ENCODE measurements around the gene C4BPB.

Gene C4BPB

DNA sequence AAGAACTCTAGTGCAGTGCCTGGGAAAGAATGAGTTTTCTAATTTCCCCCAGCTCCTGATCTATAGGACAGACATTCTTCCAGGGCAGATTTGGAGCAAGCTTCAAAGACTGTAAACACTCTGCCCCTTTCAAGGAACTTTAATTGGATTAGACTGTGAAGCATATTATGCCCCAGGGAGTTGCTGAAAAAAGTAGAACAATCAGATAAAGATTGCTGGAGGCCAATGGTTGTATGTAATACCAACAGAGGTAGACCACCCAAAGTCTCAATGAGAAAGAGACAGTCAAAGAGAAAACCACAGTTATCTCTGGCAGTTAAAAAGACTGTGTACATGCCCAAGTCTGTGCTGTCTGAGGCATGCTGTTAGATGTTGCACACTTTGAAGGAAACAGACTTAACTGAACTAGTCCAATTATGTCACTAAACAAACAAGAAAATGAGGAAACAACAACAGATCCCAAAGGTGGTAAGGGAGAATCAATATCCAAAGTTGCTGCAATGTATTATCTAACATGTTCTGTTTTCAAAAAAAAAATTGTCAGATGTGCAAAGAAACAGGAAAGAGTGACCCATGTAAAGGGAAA is 39.8 kb downstream of the C4BPB start:
- no peak for DNase-seq (ENCODE audit: low read depth, low spot score)
- H3K27me3 ChIP-seq (ENCODE audit: insufficient read depth, insufficient read length): no peaks in the 10 kb centered on the region
- TF ChIP-seq YY1 (IDR thresholded peaks at IDR 0.05; ENCODE audit: insufficient read depth, insufficient read length): no peak

GRCh38 chr1:207129053-207129452 is 40.4 kb downstream of the C4BPB start:
- no peak for DNase-seq (ENCODE audit: low read depth, low spot score)
- Histone ChIP-seq H3K4me1 (ENCODE audit: insufficient read depth, insufficient read length) (no peaks in the 10 kb centered on the region), H3K4me3 (ENCODE audit: insufficient read length, low read depth) (no peak overlapping the region), H3K36me3 (ENCODE audit: insufficient read depth, insufficient read length, low read length) (no peaks in the 10 kb centered on the region), H3K27me3 (ENCODE audit: insufficient read depth, insufficient read length) (no peaks in the 10 kb centered on the region), H3K9me3 (ENCODE audit: insufficient read depth, low read length) (peaks cover 11% of the 10 kb centered on the region), H3K9ac (ENCODE audit: insufficient read length, low read depth) (no peak overlapping the region)
- TF ChIP-seq ZNF274 (IDR thresholded peaks at IDR 0.05; ENCODE audit: low read depth, low read length) (no peak), YY1 (IDR thresholded peaks at IDR 0.05; ENCODE audit: insufficient read depth, insufficient read length) (no peak), SUZ12 (IDR thresholded peaks at IDR 0.05; ENCODE audit: extremely low read depth, insufficient read depth, insufficient read length) (no peak)

More for the DNA sequence above, 39.8 kb downstream of the C4BPB start:
- Histone ChIP-seq H3K9ac (ENCODE audit: insufficient read length, low read depth) (no peak overlapping the region), H3K9me3 (ENCODE audit: insufficient read depth, low read length) (peaks cover 11% of the 10 kb centered on the region), H3K4me3 (ENCODE audit: insufficient read length, low read depth) (no peak overlapping the region), H3K4me1 (ENCODE audit: insufficient read depth, insufficient read length) (no peaks in the 10 kb centered on the region), H3K36me3 (ENCODE audit: insufficient read depth, insufficient read length, low read length) (no peaks in the 10 kb centered on the region)

DNA sequence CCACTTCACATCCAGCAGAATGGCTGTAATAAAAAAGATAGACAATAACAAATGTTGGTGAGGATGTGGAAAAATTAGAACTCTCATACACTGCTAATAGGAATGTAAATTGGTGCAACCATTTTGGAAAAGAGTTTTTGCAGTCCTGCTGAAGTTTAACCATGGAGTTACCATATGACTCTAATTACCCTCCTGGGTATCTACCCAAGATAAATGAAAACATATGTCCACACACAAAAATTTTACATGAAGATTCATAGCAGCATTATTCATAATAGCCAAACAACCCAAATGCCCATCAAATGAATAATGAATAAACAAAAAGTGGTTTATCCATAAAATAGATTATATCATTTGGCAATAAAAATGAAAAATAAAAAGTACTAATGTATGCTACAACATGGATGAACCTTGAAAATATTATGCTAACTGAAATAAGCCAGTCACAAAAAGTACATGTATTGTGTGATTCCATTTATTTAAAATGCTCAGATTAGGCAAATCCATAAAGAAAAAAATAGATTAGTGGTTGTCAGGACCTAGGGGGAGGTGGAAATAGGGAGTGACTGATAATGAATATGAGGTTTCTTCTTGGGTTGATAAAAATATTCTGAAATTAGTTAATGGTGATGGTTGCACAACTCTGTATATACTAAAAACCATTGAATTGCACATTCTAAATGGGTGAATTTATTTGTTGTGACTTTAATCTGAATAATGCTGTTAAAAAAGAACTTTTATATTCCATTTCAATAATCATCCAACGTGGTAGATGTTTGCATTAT is 41.8 kb downstream of the C4BPB start:
- no peaks in the 10 kb centered on the region for H3K4me1 ChIP-seq (ENCODE audit: insufficient read depth, insufficient read length)
- H3K36me3 ChIP-seq (ENCODE audit: insufficient read depth, insufficient read length, low read length): no peaks in the 10 kb centered on the region
- H3K9me3 ChIP-seq (ENCODE audit: insufficient read depth, low read length): peaks cover 11% of the 10 kb centered on the region
- no peak for TF ChIP-seq ZNF274 (IDR thresholded peaks at IDR 0.05; ENCODE audit: low read depth, low read length)
- no peak for TF ChIP-seq SUZ12 (IDR thresholded peaks at IDR 0.05; ENCODE audit: extremely low read depth, insufficient read depth, insufficient read length)
- no peak overlapping the region for H3K9ac ChIP-seq (ENCODE audit: insufficient read length, low read depth)
- H3K27me3 ChIP-seq (ENCODE audit: insufficient read depth, insufficient read length): no peaks in the 10 kb centered on the region
- H3K4me3 ChIP-seq (ENCODE audit: insufficient read length, low read depth): no peak overlapping the region
- DNase-seq (ENCODE audit: low read depth, low spot score): no peak

DNA sequence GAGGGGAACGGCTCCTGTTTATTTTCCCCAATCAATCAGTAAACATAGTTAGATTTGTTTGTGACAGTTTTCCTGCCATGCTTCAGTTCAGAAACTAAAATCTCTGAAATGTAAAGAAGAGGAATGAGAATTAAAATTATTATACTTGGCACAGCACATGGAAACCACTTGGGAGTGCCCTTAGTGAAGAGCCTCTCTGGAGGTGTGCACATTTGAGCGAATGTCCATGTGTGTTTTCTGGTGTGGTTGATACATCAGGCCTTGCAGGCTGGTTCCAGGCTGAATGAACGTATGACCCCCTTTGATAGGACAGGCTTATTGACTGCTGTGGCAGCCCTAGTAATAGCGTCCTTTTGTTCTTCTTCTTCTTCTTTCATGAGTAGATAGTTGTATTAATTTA is 42.5 kb downstream of the C4BPB start:
- TF ChIP-seq SUZ12 (IDR thresholded peaks at IDR 0.05; ENCODE audit: extremely low read depth, insufficient read depth, insufficient read length): no peak
- no peak for TF ChIP-seq ZNF274 (IDR thresholded peaks at IDR 0.05; ENCODE audit: low read depth, low read length)
- peaks cover 11% of the 10 kb centered on the region for H3K9me3 ChIP-seq (ENCODE audit: insufficient read depth, low read length)
- no peaks in the 10 kb centered on the region for H3K4me1 ChIP-seq (ENCODE audit: insufficient read depth, insufficient read length)
- H3K4me3 ChIP-seq (ENCODE audit: insufficient read length, low read depth): no peak overlapping the region
- no peaks in the 10 kb centered on the region for H3K36me3 ChIP-seq (ENCODE audit: insufficient read depth, insufficient read length, low read length)
- no peak for DNase-seq (ENCODE audit: low read depth, low spot score)
- no peak overlapping the region for H3K9ac ChIP-seq (ENCODE audit: insufficient read length, low read depth)
- no peaks in the 10 kb centered on the region for H3K27me3 ChIP-seq (ENCODE audit: insufficient read depth, insufficient read length)

DNA sequence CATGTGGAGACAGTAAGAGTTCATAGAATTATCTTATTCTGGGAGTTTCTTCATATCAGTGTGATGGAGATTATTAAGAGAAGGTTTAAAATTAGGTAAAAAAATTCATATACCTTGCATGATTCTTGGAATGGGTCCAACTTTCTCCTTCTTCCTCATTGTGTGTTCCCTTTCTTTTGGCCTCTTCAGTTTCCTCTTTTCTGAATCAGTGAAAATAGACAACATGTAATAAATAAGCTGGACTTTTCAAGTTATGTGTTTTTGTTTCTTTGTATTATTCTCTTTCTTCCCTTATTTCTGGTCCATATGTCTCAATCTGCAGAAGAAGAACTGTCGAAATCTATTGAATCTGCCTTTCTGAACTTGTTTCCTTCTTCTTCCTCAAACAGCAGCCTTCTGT is 45.9 kb downstream of the C4BPB start:
- no peak for DNase-seq (ENCODE audit: low read depth, low spot score)
- H3K9ac ChIP-seq (ENCODE audit: insufficient read length, low read depth): no peak overlapping the region
- no peaks in the 10 kb centered on the region for H3K27me3 ChIP-seq (ENCODE audit: insufficient read depth, insufficient read length)

GRCh38 chr1:207139616-207140015 is 51.0 kb downstream of the C4BPB start:
- Histone ChIP-seq H3K27me3 (ENCODE audit: insufficient read depth, insufficient read length) (no peaks in the 10 kb centered on the region), H3K36me3 (ENCODE audit: insufficient read depth, insufficient read length, low read length) (no peaks in the 10 kb centered on the region), H3K9me3 (ENCODE audit: insufficient read depth, low read length) (no peaks in the 10 kb centered on the region), H3K9ac (ENCODE audit: insufficient read length, low read depth) (no peak overlapping the region), H3K4me1 (ENCODE audit: insufficient read depth, insufficient read length) (no peaks in the 10 kb centered on the region), H3K4me3 (ENCODE audit: insufficient read length, low read depth) (no peak overlapping the region)
- DNase-seq (ENCODE audit: low read depth, low spot score): no peak
- TF ChIP-seq YY1 (IDR thresholded peaks at IDR 0.05; ENCODE audit: insufficient read depth, insufficient read length) (no peak), SUZ12 (IDR thresholded peaks at IDR 0.05; ENCODE audit: extremely low read depth, insufficient read depth, insufficient read length) (no peak), ZNF274 (IDR thresholded peaks at IDR 0.05; ENCODE audit: low read depth, low read length) (no peak)

More for the DNA sequence above, 45.9 kb downstream of the C4BPB start:
- TF ChIP-seq YY1 (IDR thresholded peaks at IDR 0.05; ENCODE audit: insufficient read depth, insufficient read length): no peak
- no peak for TF ChIP-seq SUZ12 (IDR thresholded peaks at IDR 0.05; ENCODE audit: extremely low read depth, insufficient read depth, insufficient read length)
- TF ChIP-seq ZNF274 (IDR thresholded peaks at IDR 0.05; ENCODE audit: low read depth, low read length): no peak
- Histone ChIP-seq H3K4me3 (ENCODE audit: insufficient read length, low read depth) (no peak overlapping the region), H3K9me3 (ENCODE audit: insufficient read depth, low read length) (peaks cover under 1% of the 10 kb centered on the region; the same call in 1 of the 2 replicates), H3K36me3 (ENCODE audit: insufficient read depth, insufficient read length, low read length) (no peaks in the 10 kb centered on the region), H3K4me1 (ENCODE audit: insufficient read depth, insufficient read length) (no peaks in the 10 kb centered on the region)

DNA sequence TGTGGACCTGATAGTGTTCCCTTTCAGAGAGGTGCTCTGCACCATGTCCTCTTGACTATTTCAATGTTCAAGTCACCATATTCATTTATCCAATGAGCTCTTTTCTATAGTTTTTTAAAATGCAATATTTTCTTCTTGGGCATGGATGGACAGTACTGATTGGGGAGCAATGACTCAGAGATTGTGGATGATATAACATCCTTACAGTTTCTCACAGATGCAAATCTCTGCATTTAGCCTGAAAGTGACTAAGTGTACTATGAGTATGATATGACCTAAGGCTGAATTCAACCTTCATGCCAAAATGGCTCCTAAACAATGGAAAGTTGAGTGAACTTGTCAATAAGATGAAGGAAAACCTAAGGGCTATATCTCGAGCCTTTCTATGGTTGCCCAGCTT is 51.9 kb downstream of the C4BPB start:
- DNase-seq (ENCODE audit: low read depth, low spot score): no peak
- Histone ChIP-seq H3K36me3 (ENCODE audit: insufficient read depth, insufficient read length, low read length) (no peaks in the 10 kb centered on the region), H3K27me3 (ENCODE audit: insufficient read depth, insufficient read length) (no peaks in the 10 kb centered on the region), H3K9me3 (ENCODE audit: insufficient read depth, low read length) (no peaks in the 10 kb centered on the region), H3K9ac (ENCODE audit: insufficient read length, low read depth) (no peak overlapping the region), H3K4me3 (ENCODE audit: insufficient read length, low read depth) (no peak overlapping the region), H3K4me1 (ENCODE audit: insufficient read depth, insufficient read length) (no peaks in the 10 kb centered on the region)
- TF ChIP-seq YY1 (IDR thresholded peaks at IDR 0.05; ENCODE audit: insufficient read depth, insufficient read length) (no peak), ZNF274 (IDR thresholded peaks at IDR 0.05; ENCODE audit: low read depth, low read length) (no peak), SUZ12 (IDR thresholded peaks at IDR 0.05; ENCODE audit: extremely low read depth, insufficient read depth, insufficient read length) (no peak)
